Measurements from ENCODE around the gene TSC22D4. TPM values are rescaled to one million over a fixed set of nuclear protein-coding genes. Genes with fewer than 3 reads are reported as not detected.
A peak's percentile ranks its signal among the peaks of the same experiment; 100 is the strongest.

The TSC22D4 gene
- total and polyA plus RNA-seq, 9 of the 15 experiments (the other 6 are each of a cell fraction or from before 2014, with no cell fraction given) = 0.37 to 107 (median 28.7) TPM

DNA sequence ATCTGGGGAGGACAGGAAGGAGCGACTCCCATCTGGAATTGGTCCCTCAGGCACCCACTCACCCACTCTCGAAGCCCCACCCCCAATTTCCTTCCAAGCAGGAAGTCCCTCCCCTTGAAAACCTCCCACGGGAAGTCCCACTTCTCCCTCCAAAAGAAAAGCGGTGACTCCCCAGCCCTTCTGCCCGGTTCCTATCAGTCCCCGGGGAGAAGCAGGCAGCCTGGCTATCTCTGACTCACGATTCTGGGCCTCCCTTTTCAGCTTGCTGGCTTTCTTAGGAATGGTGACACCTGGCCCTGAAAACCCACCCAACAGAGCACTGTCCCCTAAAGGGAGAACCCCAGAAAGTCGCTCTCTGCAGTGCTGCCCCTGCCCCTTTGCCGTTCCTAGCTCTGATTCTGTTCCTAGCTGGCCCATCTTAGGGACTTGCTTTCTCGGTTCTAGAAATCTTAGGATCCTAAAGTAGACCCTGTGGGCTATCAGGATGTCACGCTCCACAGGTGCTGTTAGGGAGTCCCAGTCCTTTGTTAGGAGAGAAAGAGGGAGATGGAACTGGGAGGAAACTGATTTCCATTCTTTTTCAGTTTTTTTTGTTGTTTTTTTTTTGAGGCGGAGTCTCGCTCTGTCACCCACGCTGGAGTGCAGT is 6.0 kb downstream of the TSC22D4 start (continued):
- TF ChIP-seq TRIM24 (IDR thresholded peaks at IDR 0.05) (peak; percentile 32 to 46; a peak in 1 of 4 replicates), ETS2 (tag; IDR thresholded peaks at IDR 0.05; ENCODE audit: borderline replicate concordance, poor library complexity, severe bottlenecking) (no peak), ZNF274 (IDR thresholded peaks at IDR 0.05; ENCODE audit: borderline replicate concordance, low read depth, low read length) (no peak), TFAP4 (CRISPR knock-in tag; IDR thresholded peaks at IDR 0.05; ENCODE audit: borderline replicate concordance) (peak; percentile 61; the same call in 1 of the 2 replicates), MECOM (CRISPR knock-in tag; IDR thresholded peaks at IDR 0.05) (no peak), GTF2E2 (tag; IDR thresholded peaks at IDR 0.05) (no peak), TEAD2 (tag; IDR thresholded peaks at IDR 0.05) (no peak), TOE1 (IDR thresholded peaks at IDR 0.05; ENCODE audit: borderline replicate concordance) (no peak), TOE1 (CRISPR knock-in tag; IDR thresholded peaks at IDR 0.05; ENCODE audit: borderline replicate concordance, low read depth) (no peak), ZNF253 (CRISPR knock-in tag; conservative IDR thresholded peaks at IDR 0.05) (no peak), ZMIZ1 (IDR thresholded peaks at IDR 0.05; ENCODE audit: low read depth in 2 of 2, low read length in 2 of 2) (no peak)
- TF ChIP-seq, protein P1, sequence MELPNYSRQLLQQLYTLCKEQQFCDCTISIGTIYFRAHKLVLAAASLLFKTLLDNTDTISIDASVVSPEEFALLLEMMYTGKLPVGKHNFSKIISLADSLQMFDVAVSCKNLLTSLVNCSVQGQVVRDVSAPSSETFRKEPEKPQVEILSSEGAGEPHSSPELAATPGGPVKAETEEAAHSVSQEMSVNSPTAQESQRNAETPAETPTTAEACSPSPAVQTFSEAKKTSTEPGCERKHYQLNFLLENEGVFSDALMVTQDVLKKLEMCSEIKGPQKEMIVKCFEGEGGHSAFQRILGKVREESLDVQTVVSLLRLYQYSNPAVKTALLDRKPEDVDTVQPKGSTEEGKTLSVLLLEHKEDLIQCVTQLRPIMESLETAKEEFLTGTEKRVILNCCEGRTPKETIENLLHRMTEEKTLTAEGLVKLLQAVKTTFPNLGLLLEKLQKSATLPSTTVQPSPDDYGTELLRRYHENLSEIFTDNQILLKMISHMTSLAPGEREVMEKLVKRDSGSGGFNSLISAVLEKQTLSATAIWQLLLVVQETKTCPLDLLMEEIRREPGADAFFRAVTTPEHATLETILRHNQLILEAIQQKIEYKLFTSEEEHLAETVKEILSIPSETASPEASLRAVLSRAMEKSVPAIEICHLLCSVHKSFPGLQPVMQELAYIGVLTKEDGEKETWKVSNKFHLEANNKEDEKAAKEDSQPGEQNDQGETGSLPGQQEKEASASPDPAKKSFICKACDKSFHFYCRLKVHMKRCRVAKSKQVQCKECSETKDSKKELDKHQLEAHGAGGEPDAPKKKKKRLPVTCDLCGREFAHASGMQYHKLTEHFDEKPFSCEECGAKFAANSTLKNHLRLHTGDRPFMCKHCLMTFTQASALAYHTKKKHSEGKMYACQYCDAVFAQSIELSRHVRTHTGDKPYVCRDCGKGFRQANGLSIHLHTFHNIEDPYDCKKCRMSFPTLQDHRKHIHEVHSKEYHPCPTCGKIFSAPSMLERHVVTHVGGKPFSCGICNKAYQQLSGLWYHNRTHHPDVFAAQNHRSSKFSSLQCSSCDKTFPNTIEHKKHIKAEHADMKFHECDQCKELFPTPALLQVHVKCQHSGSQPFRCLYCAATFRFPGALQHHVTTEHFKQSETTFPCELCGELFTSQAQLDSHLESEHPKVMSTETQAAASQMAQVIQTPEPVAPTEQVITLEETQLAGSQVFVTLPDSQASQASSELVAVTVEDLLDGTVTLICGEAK (IDR thresholded peaks at IDR 0.05) = peak; percentile 84
- TF ChIP-seq, protein P1 (CRISPR knock-in tag; IDR thresholded peaks at IDR 0.05) = no peak
- TF ChIP-seq, protein P2, sequence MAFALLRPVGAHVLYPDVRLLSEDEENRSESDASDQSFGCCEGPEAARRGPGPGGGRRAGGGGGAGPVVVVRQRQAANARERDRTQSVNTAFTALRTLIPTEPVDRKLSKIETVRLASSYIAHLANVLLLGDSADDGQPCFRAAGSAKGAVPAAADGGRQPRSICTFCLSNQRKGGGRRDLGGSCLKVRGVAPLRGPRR (CRISPR knock-in tag; IDR thresholded peaks at IDR 0.05) = no peak

Data from K562 (cell line).